Adipose tissue (tissue), 3 donors: Measurements from ENCODE around the gene BCO1. TPM values are rescaled to one million over a fixed set of nuclear protein-coding genes. Genes with fewer than 3 reads are reported as not detected.
"Not testable (repeated sequence)": the region's sequence is repeated elsewhere in the genome, so short reads cannot be mapped to it uniquely, and the experiment has no call there.

ENCODE experiments used
- H3K27ac ChIP-seq: one replicate; pipeline ENCODE4 v1.5.1; 2013; ENCODE audit warnings: low read depth, low read length
- WGBS, 3 donors: extraction: QIAGEN DNeasy Blood & Tissue Kit; methylation state at CpG; one replicate each; pipeline ENCODE4 v1.1.7; 2013; 5-methylcytosine and 5-hydroxymethylcytosine counted together
- polyA plus RNA-seq, 3 donors: library from polyadenylated mRNA; stranded (reverse); fragments of 200-250 nt; gene quantifications; one replicate each; pipeline ENCODE4 v1.2.3, GENCODE V29; 2013
- donor health status: healthy with polysubstance abuse.
- donor health status: Bipolar disorder and iron deficiency.
- donor health status: healthy.

The BCO1 gene
- polyA plus RNA-seq: under 1 TPM in 1 of 3 donors, not detected in 2; 0.06 TPM

- WGBS, 3 donors: 9 to 13% (median 12%) methylated on average over 10 of the region's 10 CpGs
Observed at GRCh38 chr16:81238296-81239011, at the start of gene BCO1. TSS of gene BCO1 (plus strand) at chr16:81238689. CDS start at chr16:81238909, 220 bp downstream.

DNA sequence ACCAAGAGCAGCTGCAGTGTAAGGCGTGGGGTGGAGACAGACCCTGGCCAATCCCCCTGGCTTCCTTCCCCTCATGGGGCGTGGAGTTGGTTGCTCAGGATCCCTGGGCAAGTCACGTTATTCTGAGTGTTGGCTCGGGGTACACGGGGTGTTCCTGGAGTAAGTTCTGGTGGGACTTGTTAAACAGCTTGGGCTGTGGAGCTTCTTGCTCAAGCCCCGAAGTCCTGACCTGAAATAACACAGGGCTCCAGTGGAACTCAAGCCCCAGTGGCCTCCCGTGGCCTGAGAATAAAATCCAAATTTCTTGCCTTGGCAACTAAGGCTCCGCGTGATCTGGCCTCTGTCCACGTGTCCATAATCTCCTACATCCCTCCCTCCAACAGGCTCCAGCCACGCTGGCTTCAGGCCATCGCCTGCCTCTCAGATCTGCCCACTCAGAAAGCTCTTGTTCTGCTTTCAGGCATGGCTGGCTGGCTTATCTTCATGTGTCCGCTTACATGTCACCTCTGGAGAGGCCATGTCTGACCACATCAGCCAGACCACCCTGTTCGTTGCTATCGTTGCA lies 49.3 kb upstream of the BCO1 start:
- WGBS, 3 donors: 50 to 58% (median 51%) methylated on average over 15 of the region's 15 CpGs
- H3K27ac ChIP-seq: peak overlapping the region; percentile 9

More at GRCh38 chr16:81238296-81239011, at the start of gene BCO1:
- H3K27ac ChIP-seq: no peak within 1 kb of the TSS

DNA sequence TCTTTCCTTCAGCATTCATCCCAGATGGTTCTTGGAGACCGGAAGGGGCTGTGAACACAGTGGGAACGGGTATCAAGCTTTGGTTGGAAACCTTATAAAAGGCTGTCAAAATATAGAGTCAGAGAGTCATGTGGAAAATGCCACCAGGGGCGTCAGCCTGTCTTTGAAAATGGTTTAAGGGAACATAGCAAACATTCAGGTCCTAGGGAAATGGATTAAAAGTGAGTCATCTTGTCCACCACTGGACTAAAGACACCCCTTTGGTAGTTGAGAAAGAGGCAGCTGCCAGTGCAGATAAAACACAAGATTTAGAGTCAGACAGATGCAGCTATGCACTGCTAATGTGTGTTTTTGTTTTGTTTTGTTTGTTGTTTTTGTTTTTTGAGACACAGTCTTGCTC lies 47.8 kb upstream of the BCO1 start:
- no peak overlapping the region for H3K27ac ChIP-seq
- 43 to 55% (median 54%) methylated on average over 3 of the region's 3 CpGs for WGBS, 3 donors

DNA sequence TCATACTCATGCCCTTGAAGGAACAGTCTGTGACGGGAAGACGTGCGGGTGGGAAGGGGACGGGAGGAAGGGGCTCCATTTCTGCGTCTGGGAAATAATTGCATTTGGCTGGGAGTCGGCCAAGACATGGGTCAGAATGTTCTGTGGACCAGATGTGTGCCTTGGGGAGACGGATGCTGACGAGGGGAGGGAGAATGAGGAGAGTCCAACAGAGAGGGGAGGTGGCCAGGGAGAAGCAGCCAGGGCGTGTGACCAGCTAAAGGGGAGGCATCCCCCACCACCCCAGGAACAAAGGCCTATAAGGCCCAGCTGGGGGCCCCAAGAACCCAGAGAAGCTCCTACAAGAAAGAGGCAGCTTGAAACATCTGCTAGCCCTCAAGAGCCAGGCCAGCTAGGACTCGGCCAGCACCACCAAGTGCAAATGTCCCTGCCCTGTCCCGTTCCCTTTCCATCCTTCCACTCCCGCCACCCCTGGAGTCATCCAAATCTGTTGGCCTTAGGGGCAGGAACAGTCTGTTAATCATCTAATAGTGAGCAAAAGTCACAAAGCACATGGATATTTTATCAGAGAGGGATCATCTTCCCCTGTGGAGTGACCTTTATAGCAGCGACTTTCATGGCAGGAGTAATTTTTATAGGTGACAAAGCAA lies 42.5 kb upstream of the BCO1 start:
- 67 to 68% (median 67%) methylated on average over 13 of the region's 13 CpGs for WGBS, 3 donors
- no peak overlapping the region for H3K27ac ChIP-seq

- 62 to 69% (median 69%) methylated on average over 9 of the region's 9 CpGs for WGBS, 3 donors
- no peak overlapping the region for H3K27ac ChIP-seq
Observed at GRCh38 chr16:81198635-81199034, 39.9 kb upstream of the BCO1 start.

GRCh38 chr16:81201267-81201666 lies 37.2 kb upstream of the BCO1 start:
- WGBS, 3 donors: 56 to 67% (median 60%) methylated on average over 4 of the region's 4 CpGs
- no peak overlapping the region for H3K27ac ChIP-seq

- 26 to 30% (median 29%) methylated on average over 14 of the region's 14 CpGs for WGBS, 3 donors
- no peak overlapping the region for H3K27ac ChIP-seq
Observed at GRCh38 chr16:81204798-81205680, 33.5 kb upstream of the BCO1 start.

DNA sequence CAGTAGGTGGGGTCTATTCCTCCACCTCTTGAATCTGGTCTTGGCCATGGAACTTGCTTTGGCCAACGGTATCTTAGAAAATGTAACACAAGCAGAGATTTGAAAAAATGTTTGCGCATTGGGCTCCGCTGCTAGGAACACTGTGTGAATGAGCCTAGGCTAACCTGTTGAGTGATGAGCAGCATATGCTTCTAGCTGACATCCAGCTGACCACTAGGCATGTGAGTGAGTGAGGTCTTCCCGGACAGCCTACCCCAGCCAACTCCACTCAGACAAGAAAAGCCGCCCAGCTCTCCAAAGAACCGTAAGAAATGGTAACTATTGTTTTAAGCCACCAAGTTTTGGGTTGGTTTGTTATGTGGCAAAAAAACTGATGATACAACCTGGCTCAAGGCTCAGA lies 31.4 kb upstream of the BCO1 start:
- WGBS, 3 donors: 52 to 66% (median 53%) methylated on average over 6 of the region's 6 CpGs

GRCh38 chr16:81210807-81211206 lies 27.7 kb upstream of the BCO1 start:
- WGBS, 3 donors: 36 to 54% (median 45%) methylated on average over 3 of the region's 3 CpGs

More for the DNA sequence above, 31.4 kb upstream of the BCO1 start:
- no peak overlapping the region for H3K27ac ChIP-seq

DNA sequence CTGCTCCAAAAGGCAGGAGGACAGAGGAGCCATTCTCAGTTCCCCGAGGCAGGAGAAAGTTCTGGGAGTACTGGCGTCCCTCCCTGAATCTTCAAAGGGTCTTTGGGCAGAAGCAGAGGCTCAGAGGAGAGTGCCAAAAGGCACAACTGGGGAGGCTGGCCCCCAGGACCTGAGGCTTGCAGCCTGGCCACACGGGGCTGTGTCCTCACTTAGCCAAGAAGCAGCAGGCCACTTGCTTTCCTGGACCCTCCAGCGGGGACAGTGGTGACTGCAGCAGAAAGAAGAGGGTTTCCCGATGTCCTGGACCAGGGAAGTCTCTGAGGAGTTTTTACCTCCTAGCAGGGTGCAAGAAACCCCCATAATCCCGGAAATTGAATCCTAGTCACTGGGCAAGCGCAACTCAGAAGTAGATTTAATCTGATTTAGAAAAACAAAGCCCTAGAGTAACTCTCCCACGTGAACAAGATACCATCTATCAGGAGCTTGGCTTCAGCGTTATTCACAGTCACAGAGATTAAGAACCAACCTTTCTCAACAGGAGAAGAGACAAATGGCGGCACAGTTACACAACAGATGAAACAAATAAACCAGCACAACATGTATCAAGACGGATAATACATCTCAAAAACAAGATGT lies 25.5 kb upstream of the BCO1 start:
- H3K27ac ChIP-seq: no peak overlapping the region
- 49 to 56% (median 55%) methylated on average over 11 of the region's 11 CpGs for WGBS, 3 donors

More at GRCh38 chr16:81210807-81211206, 27.7 kb upstream of the BCO1 start:
- H3K27ac ChIP-seq: no peak overlapping the region

- 38 to 54% (median 54%) methylated on average over 15 of the region's 15 CpGs for WGBS, 3 donors
- H3K27ac ChIP-seq: no peak overlapping the region
Observed at GRCh38 chr16:81214745-81215166, 23.7 kb upstream of the BCO1 start.

GRCh38 chr16:81216114-81216513 lies 22.4 kb upstream of the BCO1 start:
- 88 to 94% (median 90%) methylated on average over 16 of the region's 16 CpGs for WGBS, 3 donors
- no peak overlapping the region for H3K27ac ChIP-seq

- no peak overlapping the region for H3K27ac ChIP-seq
- 91 to 94% (median 93%) methylated on average over 2 of the region's 2 CpGs for WGBS, 3 donors
Observed at GRCh38 chr16:81216706-81217105, 21.8 kb upstream of the BCO1 start.

DNA sequence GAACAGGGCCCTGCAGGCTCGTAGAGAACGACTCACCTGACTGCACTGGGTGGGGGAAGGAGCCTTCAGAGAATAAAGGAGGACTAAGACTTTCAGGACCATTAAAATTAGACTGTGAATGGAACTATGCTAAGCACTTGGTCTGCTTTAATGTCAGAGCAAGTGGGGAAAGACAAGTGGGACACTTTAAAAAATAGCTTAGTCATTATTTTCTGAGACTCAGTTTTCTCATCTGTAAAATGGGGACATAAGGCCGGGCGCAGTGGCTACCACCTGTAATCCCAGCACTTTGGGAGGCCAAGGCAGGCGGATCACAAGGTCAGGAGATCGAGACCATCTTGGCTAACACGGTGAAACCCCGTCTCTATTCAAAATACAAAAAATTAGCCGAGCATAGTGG lies 19.3 kb upstream of the BCO1 start:
- H3K27ac ChIP-seq: no peak overlapping the region
- WGBS, 3 donors: 80 to 85% (median 85%) methylated on average over 9 of the region's 9 CpGs

GRCh38 chr16:81220349-81220748 lies 18.1 kb upstream of the BCO1 start:
- 44 to 70% (median 65%) methylated on average over 9 of the region's 9 CpGs for WGBS, 3 donors
- no peak overlapping the region for H3K27ac ChIP-seq

DNA sequence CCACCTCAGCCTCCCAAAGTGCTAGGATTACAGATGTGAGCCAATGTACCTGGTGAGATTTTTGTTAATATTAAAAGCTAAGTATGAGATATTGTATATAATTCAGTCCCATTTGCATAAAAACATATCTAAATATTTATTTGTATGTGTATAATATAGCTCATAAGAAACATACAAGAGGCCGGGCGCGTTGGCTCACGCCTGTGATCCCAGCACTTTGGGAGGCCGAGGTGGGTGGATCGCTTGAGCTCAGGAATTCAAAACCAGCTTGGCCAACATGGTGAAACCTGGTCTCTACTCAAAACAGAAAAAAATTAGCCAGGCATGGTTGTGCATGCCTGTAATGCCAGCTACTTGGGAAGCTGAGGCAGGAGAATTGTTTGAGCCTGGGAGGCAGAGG lies 16.8 kb upstream of the BCO1 start:
- 79 to 82% (median 80%) methylated on average over 6 of the region's 6 CpGs for WGBS, 3 donors

GRCh38 chr16:81224824-81225223 lies 13.7 kb upstream of the BCO1 start:
- WGBS, 3 donors: 71 to 84% (median 75%) methylated on average over 1 of the region's 1 CpG
- H3K27ac ChIP-seq: no peak overlapping the region

More for the DNA sequence above, 16.8 kb upstream of the BCO1 start:
- H3K27ac ChIP-seq: no peak overlapping the region

DNA sequence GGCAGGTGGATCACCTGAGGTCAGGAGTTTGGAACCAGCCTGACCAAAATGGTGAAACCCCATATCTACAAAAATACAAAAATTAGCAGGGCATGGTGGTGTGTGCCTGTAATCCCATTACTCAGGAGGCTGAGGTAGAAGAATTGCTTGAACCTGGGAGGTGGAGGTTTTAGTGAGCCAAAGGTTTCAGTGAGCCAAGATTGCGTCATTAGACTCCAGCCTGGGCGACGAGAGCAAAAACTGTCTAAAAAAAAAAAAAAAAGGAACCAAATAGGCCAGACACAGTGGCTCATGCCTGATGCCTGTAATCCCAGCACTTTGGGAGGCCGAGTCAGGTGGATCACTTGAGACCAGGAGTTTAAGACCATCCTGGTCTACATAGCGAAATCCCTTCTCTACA lies 12.8 kb upstream of the BCO1 start:
- H3K27ac ChIP-seq: not testable (repeated sequence)
- 56 to 68% (median 62%) methylated on average over 5 of the region's 5 CpGs for WGBS, 3 donors
